Activated CD4-positive, alpha-beta T cell treated with anti-CD3 and anti-CD28 coated beads for 36 hours (primary cell): ENCODE data around the gene MORC2. TPM values are rescaled to one million over a fixed set of nuclear protein-coding genes. Genes with fewer than 3 reads are reported as not detected.

Experiments used
- ATAC-seq: fragments of 200-7000 bp; cut with Tn5 transposase; one replicate; pipeline ENCODE4 v1.10.0; 2021; ENCODE audit warnings: mild to moderate bottlenecking, moderate library complexity
- CTCF ChIA-PET: fragments of 350-600 bp; sonication (Branson Sonifier 250); formaldehyde crosslinking; loops from one replicate; lab custom pipeline; 2021; ENCODE audit warnings: antibody characterized with exemption; lab: Charles Lee
- POLR2A ChIA-PET: fragments of 350-600 bp; sonication (Branson Sonifier 250); formaldehyde crosslinking; loops from one replicate; lab custom pipeline; 2021; ENCODE audit warnings: antibody characterized with exemption, inconsistent platforms; lab: Charles Lee
- DNase-seq: peaks from one replicate; pipeline ENCODE4 v3.0.0-alpha.2; 2020
- H3K27ac Mint-ChIP-seq: one replicate; pipeline ENCODE4 v1.8.0; 2021; ENCODE audit warnings: mixed read lengths
- H3K27me3 Mint-ChIP-seq: one replicate; pipeline ENCODE4 v1.8.0; 2021; ENCODE audit warnings: mixed read lengths
- H3K36me3 Mint-ChIP-seq: one replicate; pipeline ENCODE4 v1.8.0; 2021; ENCODE audit warnings: low read depth, mixed read lengths
- H3K4me1 Mint-ChIP-seq: one replicate; pipeline ENCODE4 v1.8.0; 2021; ENCODE audit warnings: mixed read lengths
- H3K4me3 Mint-ChIP-seq: one replicate; pipeline ENCODE4 v1.8.0; 2021; ENCODE audit warnings: mild to moderate bottlenecking, moderate library complexity, mixed read lengths
- H3K9me3 Mint-ChIP-seq: one replicate; pipeline ENCODE4 v1.8.0; 2021; ENCODE audit warnings: low read depth, mixed read lengths
- intact Hi-C, 2 experiments: fragments of 100-400 bp; cut with DNase I in 1 of 2; cut with micrococcal nuclease in 1 of 2; formaldehyde crosslinking; loops; one replicate each; pipeline versions ENCODE4 v1.14.2 to v1.15.1; 2022 to 2024; cut with DNase I, micrococcal nuclease
- total RNA-seq, 2 experiments: library from RNA; stranded (reverse); gene quantifications; one replicate each; pipeline ENCODE4 v1.2.3, GENCODE V29; 2021

Gene MORC2
- total RNA-seq, 2 experiments from 2014 or later = 24.0 to 24.1 TPM

GRCh38 chr22:30948930-30949342, 19.6 kb downstream of the MORC2 start:
- intact Hi-C loops = loop anchor here (1.0 kb wide), 1 partner anchor 136 kb away; no protein-coding TSS in a partner anchor
- H3K36me3 Mint-ChIP-seq = peaks cover 50% of the 10 kb centered on the region
- DNase-seq (no peak), ATAC-seq (no peak)
- ChIA-PET POLR2A (no interaction called here), CTCF (interaction anchor here (1.0 to 1.8 kb wide), 5 partner anchors 9 to 136 kb away, joined by 3 to 8 read pairs (median 4); no protein-coding TSS in a partner anchor)
- H3K4me1 Mint-ChIP-seq = peaks cover 42% of the 10 kb centered on the region
- no peak overlapping the region for H3K27ac Mint-ChIP-seq
- H3K27me3 Mint-ChIP-seq = no peaks in the 10 kb centered on the region
- no peaks in the 10 kb centered on the region for H3K9me3 Mint-ChIP-seq
- no peak overlapping the region for H3K4me3 Mint-ChIP-seq

- intact Hi-C loops = loop anchor here (1.0 to 2.0 kb wide), 2 partner anchors 137 to 201 kb away; no protein-coding TSS in a partner anchor
- peak; percentile 65 for ATAC-seq
- Mint-ChIP-seq H3K27ac (no peak overlapping the region), H3K9me3 (no peaks in the 10 kb centered on the region), H3K27me3 (no peaks in the 10 kb centered on the region), H3K36me3 (peaks cover 47% of the 10 kb centered on the region), H3K4me3 (no peak overlapping the region), H3K4me1 (peaks cover 47% of the 10 kb centered on the region)
- no peak for DNase-seq
- CTCF ChIA-PET = interaction anchor here (1.0 to 2.5 kb wide), 4 partner anchors 8 to 136 kb away, joined by 3 to 22 read pairs (median 4); no protein-coding TSS in a partner anchor
- POLR2A ChIA-PET = no interaction called here
These were observed 20.6 kb downstream of the MORC2 start for GRCh38 chr22:30947816-30948454.

- Mint-ChIP-seq H3K27ac (no peak overlapping the region), H3K4me1 (peaks cover 42% of the 10 kb centered on the region), H3K9me3 (no peaks in the 10 kb centered on the region), H3K27me3 (no peaks in the 10 kb centered on the region), H3K4me3 (no peak overlapping the region), H3K36me3 (peaks cover 45% of the 10 kb centered on the region)
- ChIA-PET POLR2A (no interaction called here), CTCF (interaction anchor here (0.6 to 2.5 kb wide), 6 partner anchors 9 to 161 kb away, joined by 3 to 22 read pairs (median 6); partner anchors contain the start of genes MORC2 and TUG1)
- DNase-seq = no peak
- no peak for ATAC-seq
- intact Hi-C loops = loop anchor here (2.0 kb wide), 1 partner anchor 202 kb away; no protein-coding TSS in a partner anchor
These were observed 21.3 kb downstream of the MORC2 start for GRCh38 chr22:30947173-30947815.

GRCh38 chr22:30946354-30946753, 22.2 kb downstream of the MORC2 start:
- ChIA-PET POLR2A (no interaction called here), CTCF (interaction anchor here (0.5 to 2.5 kb wide), 7 partner anchors 10 to 1415 kb away, joined by 3 to 22 read pairs (median 3); partner anchors contain the start of genes MORC2 and TUG1)
- peaks cover 54% of the 10 kb centered on the region for H3K36me3 Mint-ChIP-seq
- H3K27me3 Mint-ChIP-seq = no peaks in the 10 kb centered on the region
- H3K27ac Mint-ChIP-seq = no peak overlapping the region
- ATAC-seq (no peak), DNase-seq (no peak)
- intact Hi-C loops = loop anchor here (2.0 kb wide), 1 partner anchor 202 kb away; no protein-coding TSS in a partner anchor
- peaks cover 45% of the 10 kb centered on the region for H3K4me1 Mint-ChIP-seq
- H3K4me3 Mint-ChIP-seq = no peak overlapping the region
- H3K9me3 Mint-ChIP-seq = no peaks in the 10 kb centered on the region

GRCh38 chr22:30945653-30946052, 22.9 kb downstream of the MORC2 start:
- intact Hi-C loops = loop anchor here (2.0 kb wide), 1 partner anchor 203 kb away; no protein-coding TSS in a partner anchor
- DNase-seq (no peak), ATAC-seq (no peak)
- Mint-ChIP-seq H3K9me3 (no peaks in the 10 kb centered on the region), H3K4me3 (no peak overlapping the region), H3K36me3 (peaks cover 60% of the 10 kb centered on the region), H3K27ac (peak overlapping the region; percentile 3), H3K27me3 (no peaks in the 10 kb centered on the region), H3K4me1 (peaks cover 49% of the 10 kb centered on the region)
- ChIA-PET CTCF (interaction anchor here (0.7 to 2.5 kb wide), 5 partner anchors 23 to 162 kb away, joined by 3 to 22 read pairs (median 9); partner anchors contain the start of genes MORC2, SELENOM and TUG1), POLR2A (interaction anchor here (0.5 kb wide), 1 partner anchor 16 kb away, joined by 4 read pairs; no protein-coding TSS in a partner anchor)

- H3K27ac Mint-ChIP-seq = peak overlapping the region; percentile 1
- peaks cover 56% of the 10 kb centered on the region for H3K4me1 Mint-ChIP-seq
- H3K36me3 Mint-ChIP-seq = peaks cover 60% of the 10 kb centered on the region
These were observed 23.6 kb downstream of the MORC2 start for GRCh38 chr22:30944986-30945385.

GRCh38 chr22:30943368-30943767, 25.2 kb downstream of the MORC2 start:
- H3K27ac Mint-ChIP-seq = no peak overlapping the region
- no peak overlapping the region for H3K4me3 Mint-ChIP-seq
- CTCF ChIA-PET = interaction anchor here (0.6 kb wide), 1 partner anchor 1473 kb away, joined by 3 read pairs; no protein-coding TSS in a partner anchor
- peaks cover 61% of the 10 kb centered on the region for H3K36me3 Mint-ChIP-seq
- POLR2A ChIA-PET = no interaction called here
- no peaks in the 10 kb centered on the region for H3K27me3 Mint-ChIP-seq
- H3K9me3 Mint-ChIP-seq = no peaks in the 10 kb centered on the region
- peak; percentile 49 for ATAC-seq
- peak; percentile 59 for DNase-seq
- intact Hi-C loops = no loop called here
- H3K4me1 Mint-ChIP-seq = peaks cover 64% of the 10 kb centered on the region

More at GRCh38 chr22:30944986-30945385, 23.6 kb downstream of the MORC2 start:
- DNase-seq (no peak), ATAC-seq (no peak)
- CTCF ChIA-PET = interaction anchor here (0.7 to 2.5 kb wide), 3 partner anchors 23 to 162 kb away, joined by 3 to 11 read pairs (median 3); partner anchors contain the start of genes MORC2, SELENOM and TUG1
- Mint-ChIP-seq H3K27me3 (no peaks in the 10 kb centered on the region), H3K9me3 (no peaks in the 10 kb centered on the region), H3K4me3 (no peak overlapping the region)
- POLR2A ChIA-PET = interaction anchor here (0.5 kb wide), 1 partner anchor 16 kb away, joined by 4 read pairs; no protein-coding TSS in a partner anchor
- intact Hi-C loops = no loop called here

- Mint-ChIP-seq H3K27me3 (no peaks in the 10 kb centered on the region), H3K36me3 (peaks cover 67% of the 10 kb centered on the region), H3K4me1 (peaks cover 68% of the 10 kb centered on the region), H3K9me3 (no peaks in the 10 kb centered on the region), H3K4me3 (peak overlapping the region; percentile 46), H3K27ac (peak overlapping the region; percentile 85)
- POLR2A ChIA-PET = no interaction called here
- DNase-seq = no peak
- intact Hi-C loops = no loop called here
- peak; percentile 8 for ATAC-seq
- CTCF ChIA-PET = interaction anchor here (0.9 to 1.0 kb wide), 2 partner anchors 21 to 144 kb away, joined by 3 read pairs; no protein-coding TSS in a partner anchor
These were observed 27.2 kb downstream of the MORC2 start for GRCh38 chr22:30941363-30941740.

GRCh38 chr22:30940685-30941362, 27.8 kb downstream of the MORC2 start:
- H3K36me3 Mint-ChIP-seq = peaks cover 69% of the 10 kb centered on the region
- peak overlapping the region; percentile 85 for H3K27ac Mint-ChIP-seq
- H3K27me3 Mint-ChIP-seq = no peaks in the 10 kb centered on the region
- peak; percentile 77 for ATAC-seq
- intact Hi-C loops = no loop called here
- peak overlapping the region; percentile 46 for H3K4me3 Mint-ChIP-seq
- peak; percentile 67 for DNase-seq
- ChIA-PET POLR2A (interaction anchor here (0.5 to 0.7 kb wide), 3 partner anchors 28 to 132 kb away, joined by 4 to 5 read pairs (median 4); partner anchors contain the start of gene MORC2), CTCF (interaction anchor here (0.6 to 1.3 kb wide), 5 partner anchors 10 to 177 kb away, joined by 3 to 5 read pairs (median 3); no protein-coding TSS in a partner anchor)
- H3K9me3 Mint-ChIP-seq = no peaks in the 10 kb centered on the region
- peaks cover 65% of the 10 kb centered on the region for H3K4me1 Mint-ChIP-seq

GRCh38 chr22:30934053-30934452, 34.5 kb downstream of the MORC2 start:
- no peak for ATAC-seq
- peaks cover 20% of the 10 kb centered on the region for H3K4me1 Mint-ChIP-seq
- peak overlapping the region; percentile 11 for H3K27ac Mint-ChIP-seq
- H3K36me3 Mint-ChIP-seq = peaks cover 66% of the 10 kb centered on the region
- ChIA-PET CTCF (no interaction called here), POLR2A (no interaction called here)
- no peak for DNase-seq
- H3K4me3 Mint-ChIP-seq = no peak overlapping the region
- intact Hi-C loops = no loop called here
- H3K27me3 Mint-ChIP-seq = no peaks in the 10 kb centered on the region
- no peaks in the 10 kb centered on the region for H3K9me3 Mint-ChIP-seq
